K562 (cell line): ENCODE data around the gene ESR2. TPM values are rescaled to one million over a fixed set of nuclear protein-coding genes. Genes with fewer than 3 reads are reported as not detected.

Experiments used
- ATAC-seq: fragments of 200-7000 bp; cut with Tn5 transposase; 3 replicates; pipeline ENCODE4 v1.9.1; 2020; ENCODE audit warnings: moderate library complexity
- BruUV-seq: library from RNA; stranded (reverse); fragments of 400-500 nt; replicated peaks from 2 replicates; lab custom pipeline; 2021; lab: Mats Ljungman, UMichigan
- CTCF ChIA-PET: fragments of 300-600 bp; formaldehyde crosslinking; extraction: SDS; loops from one replicate; lab custom pipeline; 2021; ENCODE audit warnings: low intra/inter-chr PET ratio; lab: Yijun Ruan, JAX
- POLR2A ChIA-PET: fragments of 300-600, 350-650 bp; sonication (Branson Sonifier 250); formaldehyde crosslinking; extraction: SDS; loops from one replicate; lab custom pipeline; 2021; ENCODE audit warnings: antibody characterized with exemption, inconsistent platforms; lab: Yijun Ruan, JAX
- DNase-seq, 4 experiments: peaks; one replicate each; pipeline versions ENCODE4 v3.0.0 to v3.0.0-alpha.2; 2011 to 2018; ENCODE audit warnings: low spot score in 3 of 4, mixed read lengths in 3 of 4; ENCODE audit errors: extremely low read depth in 1 of 4
- FAIRE-seq: peaks from 2 replicates; lab custom pipeline; 2011; peaks lifted over from hg19 to GRCh38; lab: Jason Lieb, UNC
- H2AFZ ChIP-seq: 2 replicates; pipeline ENCODE4 v1.6.0; 2011; ENCODE audit warnings: low read depth, low read length, control low read depth, inconsistent platforms
- H3K27ac ChIP-seq: fragments of 200-600 bp; 3 replicates; pipeline ENCODE4 v1.8.0; 2011; ENCODE audit warnings: low read depth, mild to moderate bottlenecking, control low read depth, inconsistent platforms, low read length, moderate library complexity, mixed read lengths; ENCODE audit errors: extremely low read depth
- H3K27me3 ChIP-seq, 2 experiments: fragments of 300-600 bp in 1 of 2; 2 replicates in 1 of 2; 3 replicates in 1 of 2; pipeline versions ENCODE4 v1.6.0 to v1.8.0; 2011; ENCODE audit warnings: inconsistent platforms in 2 of 2, low read length in 2 of 2, mild to moderate bottlenecking in 1 of 2, mixed read lengths in 1 of 2, moderate library complexity in 1 of 2; ENCODE audit not compliant: control insufficient read depth in 2 of 2, insufficient read depth in 2 of 2
- H3K36me3 ChIP-seq: fragments of 300-600 bp; 3 replicates; pipeline ENCODE4 v1.8.0; 2011; ENCODE audit warnings: mild to moderate bottlenecking, low read length, inconsistent platforms; ENCODE audit not compliant: control insufficient read depth, insufficient read depth
- H3K4me1 ChIP-seq, 2 experiments: fragments of 200-600 bp in 1 of 2; replicated peaks in 1 of 2; 2 replicates in 1 of 2; 3 replicates in 1 of 2; pipeline versions ENCODE4 v1.5.1 to v1.8.0; 2011; ENCODE audit warnings: inconsistent platforms in 2 of 2, low read length in 2 of 2, mild to moderate bottlenecking in 1 of 2, mixed read lengths in 1 of 2, moderate library complexity in 1 of 2; ENCODE audit not compliant: control insufficient read depth in 2 of 2, insufficient read depth in 2 of 2
- H3K4me2 ChIP-seq: 2 replicates; pipeline ENCODE4 v1.6.1; 2011; ENCODE audit warnings: low read length, control low read depth, inconsistent platforms, mixed read lengths; ENCODE audit not compliant: insufficient read depth
- H3K4me3 ChIP-seq: fragments of 200-600 bp; sonication (generic), shearing (Covaris generic); 2 replicates; pipeline ENCODE4 v1.5.1; 2016; ENCODE audit warnings: control low read depth, inconsistent platforms
- H3K79me2 ChIP-seq: fragments of 200-600 bp; 3 replicates; pipeline ENCODE4 v1.8.0; 2011; ENCODE audit warnings: low read length, inconsistent platforms; ENCODE audit not compliant: control insufficient read depth, insufficient read depth
- H3K9ac ChIP-seq, 2 experiments: 2 replicates each; pipeline versions ENCODE4 v1.6.0 to v1.6.1; 2011; ENCODE audit warnings: low read depth in 2 of 2, low read length in 2 of 2, control low read depth in 1 of 2, inconsistent platforms in 1 of 2, mild to moderate bottlenecking in 1 of 2, mixed read lengths in 1 of 2; ENCODE audit not compliant: insufficient read depth in 1 of 2
- H3K9me1 ChIP-seq: one replicate; pipeline ENCODE4 v1.6.0; 2011; ENCODE audit warnings: inconsistent platforms, mild to moderate bottlenecking, low read length, moderate library complexity; ENCODE audit not compliant: control insufficient read depth, insufficient read depth
- H3K9me3 ChIP-seq: replicated peaks from 2 replicates; pipeline ENCODE4 v1.5.1; 2011; ENCODE audit warnings: low read depth, low read length, inconsistent platforms; ENCODE audit not compliant: control insufficient read depth, insufficient read depth
- H4K20me1 ChIP-seq: replicated peaks from 2 replicates; pipeline ENCODE4 v1.6.1; 2011; ENCODE audit warnings: low read length, inconsistent platforms, mixed read lengths; ENCODE audit not compliant: control insufficient read depth, insufficient read depth
- DNMT1 ChIP-seq: fragments of 450-650 bp; IDR thresholded peaks from 2 replicates; pipeline ENCODE4 v1.6.1; 2016; ENCODE audit warnings: antibody characterized with exemption, mild to moderate bottlenecking
- FOXP1 ChIP-seq: sonication (generic); formaldehyde crosslinking; IDR thresholded peaks from 2 replicates; pipeline ENCODE4 v1.8.0; 2022; ENCODE audit warnings: mild to moderate bottlenecking, missing genetic modification reagents
- KDM4B ChIP-seq, 2 experiments: fragments of 450-650 bp in 1 of 2; sonication (generic) in 1 of 2; IDR thresholded peaks; 2 replicates each; pipeline ENCODE4 v1.6.1; 2016 to 2017; ENCODE audit warnings: borderline replicate concordance in 2 of 2, antibody characterized with exemption in 1 of 2, low read depth in 1 of 2, mild to moderate bottlenecking in 1 of 2
- LCOR ChIP-seq: sonication (generic); formaldehyde crosslinking; IDR thresholded peaks from 2 replicates; pipeline ENCODE4 v1.8.0; 2022; ENCODE audit warnings: mild to moderate bottlenecking, missing genetic modification reagents
- NELFE ChIP-seq: IDR thresholded peaks from 2 replicates; pipeline ENCODE4 v1.6.1; 2011; ENCODE audit warnings: mild to moderate bottlenecking; ENCODE audit not compliant: insufficient read depth, insufficient read length
- NRF1 ChIP-seq, 2 experiments: fragments of 450-650 bp; IDR thresholded peaks in 1 of 2; conservative IDR thresholded peaks in 1 of 2; 2 replicates each; pipeline ENCODE4 v1.6.1; 2014; ENCODE audit warnings: mild to moderate bottlenecking in 2 of 2
- POLR2AphosphoS5 ChIP-seq: IDR thresholded peaks from 2 replicates; pipeline ENCODE4 v1.6.1; 2011; ENCODE audit warnings: mild to moderate bottlenecking, low read depth, low read length, moderate library complexity; ENCODE audit not compliant: control insufficient read depth, insufficient read depth
- PTTG1 ChIP-seq: fragments of 450-650 bp; IDR thresholded peaks from 2 replicates; pipeline ENCODE4 v1.6.1; 2016; ENCODE audit warnings: low read depth, mild to moderate bottlenecking, missing genetic modification characterization, missing compliant biosample characterization
- TAF9B ChIP-seq: fragments of 450-650 bp; IDR thresholded peaks from 2 replicates; pipeline ENCODE4 v1.6.1; 2018; ENCODE audit warnings: mild to moderate bottlenecking; ENCODE audit not compliant: partially characterized antibody
- TEAD1 ChIP-seq, 2 experiments: fragments of 450-650 bp in 1 of 2; sonication (generic) in 1 of 2; formaldehyde crosslinking; IDR thresholded peaks; 2 replicates each; pipeline versions ENCODE4 v1.4.0 to v1.8.0; 2020 to 2022; ENCODE audit warnings: mild to moderate bottlenecking in 2 of 2, missing genetic modification reagents in 1 of 2
- TOE1 ChIP-seq, 2 experiments: fragments of 450-650 bp in 1 of 2; sonication (generic) in 1 of 2; formaldehyde crosslinking in 1 of 2; IDR thresholded peaks; 2 replicates each; pipeline versions ENCODE4 v1.7.1 to v1.8.0; 2016 to 2022; ENCODE audit warnings: borderline replicate concordance in 2 of 2, mild to moderate bottlenecking in 2 of 2, antibody characterized with exemption in 1 of 2, inconsistent platforms in 1 of 2, low read depth in 1 of 2, missing genetic modification reagents in 1 of 2, moderate library complexity in 1 of 2
- ZBTB8A ChIP-seq: fragments of 450-650 bp; IDR thresholded peaks from 2 replicates; pipeline ENCODE4 v1.6.1; 2018; ENCODE audit warnings: mild to moderate bottlenecking, moderate library complexity; ENCODE audit not compliant: partially characterized antibody
- ZC3H11A ChIP-seq: IDR thresholded peaks from 2 replicates; pipeline ENCODE4 v1.6.1; 2012; ENCODE audit warnings: low read depth, low read length, improper control_type of control experiment
- ZNF134 ChIP-seq: fragments of 250-450 bp; sonication (Bioruptor Pico); conservative IDR thresholded peaks from 2 replicates; pipeline ENCODE4 v1.4.0; 2020
- ZNF140 ChIP-seq: fragments of 250-450 bp; sonication (Bioruptor Pico); IDR thresholded peaks from 2 replicates; pipeline ENCODE4 v1.8.0; 2021; ENCODE audit warnings: moderate library complexity, mild to moderate bottlenecking, inconsistent platforms
- whole genome bisulfite sequencing: fragments of 100-300 bp; shearing (Covaris generic); methylation state at CpG from one replicate; pipeline ENCODE4 v1.1.6; 2016; ENCODE audit warnings: low coverage, mixed read lengths; ENCODE audit not compliant: insufficient coverage; ENCODE audit errors: missing lambda C conversion rate; 5-methylcytosine and 5-hydroxymethylcytosine counted together
- in situ Hi-C: fragments of 300-500 bp; cut with MboI; formaldehyde crosslinking; loops from 4 replicates; pipeline ENCODE4 v1.15.0; 2018; ENCODE audit warnings: inconsistent platforms, mixed read lengths
- intact Hi-C: fragments of 100-400 bp; cut with micrococcal nuclease; formaldehyde crosslinking; loops from 2 replicates; pipeline ENCODE4 v1.14.2; 2022
- polyA plus RNA-seq, 8 experiments: library from polyadenylated mRNA; depleted of rRNA in 4 of 8; stranded (reverse) in 5 of 8; unstranded in 3 of 8; fragments of >200 nt; fragmentation: Nextera tagmentation in 2 of 8; fragmentation: Illumina TruSeq in 1 of 8; extraction: Ambion mirVana in 2 of 8; extraction: Trizol in 1 of 8; gene quantifications; 2 replicates each; pipeline versions ENCODE4 v1.2.1 to v1.2.3, GENCODE V29; 2011 to 2014; ENCODE audit warnings: inconsistent platforms in 1 of 8, missing spikeins in 1 of 8
- total RNA-seq, 7 experiments: library from RNA; depleted of rRNA in 6 of 7; stranded (reverse); fragments of >200 nt in 6 of 7; fragmentation: Illumina TruSeq in 2 of 7; extraction: Trizol in 2 of 7; gene quantifications; 2 replicates each; pipeline versions ENCODE4 v1.2.1 to v1.2.3, GENCODE V29; 2011 to 2021; ENCODE audit warnings: low replicate concordance in 1 of 7
- TF ChIP-seq, protein P1 (sequence below): sonication (generic); formaldehyde crosslinking; IDR thresholded peaks from 2 replicates; pipeline ENCODE4 v1.8.0; 2022; ENCODE audit warnings: mild to moderate bottlenecking, low read depth, missing genetic modification reagents

Gene ESR2
- total and polyA plus RNA-seq, 9 of the 15 experiments (the other 6 are each of a cell fraction or from before 2014, with no cell fraction given) = 0.07 to 3.8 (median 2.0) TPM

DNA sequence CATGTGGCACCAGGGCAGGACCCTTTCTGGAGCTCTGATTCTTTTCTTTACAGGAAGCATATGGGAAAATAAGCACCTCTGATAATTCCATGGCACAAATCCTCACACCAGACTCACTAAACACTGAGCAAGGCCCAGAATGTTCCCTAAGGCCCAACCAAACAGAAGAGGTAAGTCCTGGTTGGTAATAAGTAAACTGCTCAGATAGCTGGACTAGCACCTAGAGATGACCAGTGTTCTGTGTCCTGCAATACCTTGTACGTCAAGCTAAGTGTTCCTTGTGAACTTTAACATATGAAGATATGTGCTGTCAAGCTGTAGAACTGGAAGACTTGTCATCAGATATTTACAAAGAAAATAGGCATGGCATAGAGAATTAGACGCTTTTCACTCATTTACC is 186.7 kb downstream of the ESR2 start (continued):
- TF ChIP-seq LCOR (no peak), TEAD1 (CRISPR knock-in tag; IDR thresholded peaks at IDR 0.05) (no peak), ZNF140 (CRISPR knock-in tag) (no peak), ZC3H11A (no peak), POLR2AphosphoS5 (no peak), NRF1 (conservative IDR thresholded peaks at IDR 0.05 in 1 of 2, IDR thresholded peaks at IDR 0.05 in 1 of 2) (no peak), ZBTB8A (no peak), DNMT1 (no peak), TOE1 (IDR thresholded peaks at IDR 0.05; ENCODE audit: borderline replicate concordance) (no peak), TOE1 (CRISPR knock-in tag; IDR thresholded peaks at IDR 0.05; ENCODE audit: borderline replicate concordance, low read depth) (no peak)

DNA sequence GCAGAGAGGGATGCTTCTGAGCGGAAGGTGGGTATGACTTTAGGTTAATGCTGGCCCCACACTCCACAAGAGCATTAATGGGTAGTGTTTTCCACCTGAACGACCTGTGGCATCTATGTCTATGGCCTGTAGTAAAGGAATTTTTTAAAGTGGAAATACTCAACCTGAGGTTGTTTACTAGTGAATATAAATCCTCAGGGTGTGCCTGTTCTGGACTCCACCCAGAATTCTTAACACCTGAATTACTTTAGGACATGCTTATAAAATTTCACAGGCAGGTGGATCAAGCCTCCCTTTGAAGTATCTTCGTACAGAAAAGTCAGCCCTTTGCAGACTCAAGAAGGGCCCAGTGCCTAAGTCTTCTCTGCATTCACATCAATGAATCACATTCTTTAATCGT is 196.1 kb downstream of the ESR2 start:
- TF ChIP-seq ZNF134 (CRISPR knock-in tag) (no peak), NELFE (no peak), FOXP1 (CRISPR knock-in tag) (no peak), PTTG1 (no peak), KDM4B (IDR thresholded peaks at IDR 0.05; ENCODE audit: borderline replicate concordance in 2 of 2, low read depth in 1 of 2) (no peak), TAF9B (no peak)
- TF ChIP-seq, protein P1, sequence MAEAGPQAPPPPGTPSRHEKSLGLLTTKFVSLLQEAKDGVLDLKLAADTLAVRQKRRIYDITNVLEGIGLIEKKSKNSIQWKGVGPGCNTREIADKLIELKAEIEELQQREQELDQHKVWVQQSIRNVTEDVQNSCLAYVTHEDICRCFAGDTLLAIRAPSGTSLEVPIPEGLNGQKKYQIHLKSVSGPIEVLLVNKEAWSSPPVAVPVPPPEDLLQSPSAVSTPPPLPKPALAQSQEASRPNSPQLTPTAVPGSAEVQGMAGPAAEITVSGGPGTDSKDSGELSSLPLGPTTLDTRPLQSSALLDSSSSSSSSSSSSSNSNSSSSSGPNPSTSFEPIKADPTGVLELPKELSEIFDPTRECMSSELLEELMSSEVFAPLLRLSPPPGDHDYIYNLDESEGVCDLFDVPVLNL (CRISPR knock-in tag) = no peak
- intact Hi-C loops = no loop called here
- no peaks in the 10 kb centered on the region for H4K20me1 ChIP-seq
- in situ Hi-C loops = no loop called here
- no peak overlapping the region for H2AFZ ChIP-seq
- H3K4me1 ChIP-seq = no peaks in the 10 kb centered on the region
- no peaks in the 10 kb centered on the region for H3K36me3 ChIP-seq
- DNase-seq (no peak), FAIRE-seq (no peak), ATAC-seq (no peak)
- H3K9ac ChIP-seq = no peak overlapping the region
- no peaks in the 10 kb centered on the region for H3K9me3 ChIP-seq
- H3K4me3 ChIP-seq = no peak overlapping the region
- H3K27me3 ChIP-seq = peaks cover 0 to 5% of the 10 kb centered on the region in 2 experiments; a peak in 1 of 5 replicates
- H3K9me1 ChIP-seq = no peaks in the 10 kb centered on the region
- CTCF ChIA-PET = interaction anchor here (0.5 kb wide), 1 partner anchor 202 kb away, joined by 3 read pairs; no protein-coding TSS in a partner anchor
- H3K4me2 ChIP-seq = no peak overlapping the region
- POLR2A ChIA-PET = no interaction called here
- H3K79me2 ChIP-seq = no peaks in the 10 kb centered on the region
- no peak overlapping the region for H3K27ac ChIP-seq
- WGBS = 0% methylated on average over 4 of the region's 4 CpGs
- BruUV-seq = no TSS peak
